22Rv1 (cell line): ENCODE results near the gene CHL1.

Experiments
- H3K27ac ChIP-seq: fragments of 450-650 bp; 2 replicates; pipeline ENCODE4 v1.5.1; 2017
- ZFX ChIP-seq: fragments of 450-650 bp; IDR thresholded peaks from 2 replicates; pipeline ENCODE4 v1.6.1; 2017; ENCODE audit warnings: antibody characterized with exemption, borderline replicate concordance
- TF ChIP-seq, protein P1 (sequence below): fragments of 450-650 bp; IDR thresholded peaks from 2 replicates; pipeline ENCODE4 v1.5.1; 2017; ENCODE audit warnings: mild to moderate bottlenecking

Gene CHL1

DNA sequence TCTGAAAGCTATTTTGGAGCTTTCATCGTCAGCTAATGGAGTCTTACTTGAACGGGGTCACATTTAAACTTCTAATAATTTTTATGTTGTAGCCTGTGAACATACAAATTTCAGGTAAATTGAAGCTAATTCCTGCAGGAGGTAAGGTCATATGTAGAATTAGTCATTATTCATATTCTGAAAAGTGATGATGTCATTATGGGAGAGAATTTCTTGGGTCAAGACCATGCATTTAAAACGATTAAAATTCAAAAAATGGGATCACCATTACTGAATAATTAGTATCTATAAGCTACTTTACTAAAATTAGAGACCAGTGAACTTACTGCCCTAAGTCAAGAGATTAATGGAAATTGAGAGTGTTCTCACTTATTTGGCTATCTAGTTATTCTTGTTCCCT lies 120.4 kb downstream of the CHL1 start:
- TF ChIP-seq, protein P1, sequence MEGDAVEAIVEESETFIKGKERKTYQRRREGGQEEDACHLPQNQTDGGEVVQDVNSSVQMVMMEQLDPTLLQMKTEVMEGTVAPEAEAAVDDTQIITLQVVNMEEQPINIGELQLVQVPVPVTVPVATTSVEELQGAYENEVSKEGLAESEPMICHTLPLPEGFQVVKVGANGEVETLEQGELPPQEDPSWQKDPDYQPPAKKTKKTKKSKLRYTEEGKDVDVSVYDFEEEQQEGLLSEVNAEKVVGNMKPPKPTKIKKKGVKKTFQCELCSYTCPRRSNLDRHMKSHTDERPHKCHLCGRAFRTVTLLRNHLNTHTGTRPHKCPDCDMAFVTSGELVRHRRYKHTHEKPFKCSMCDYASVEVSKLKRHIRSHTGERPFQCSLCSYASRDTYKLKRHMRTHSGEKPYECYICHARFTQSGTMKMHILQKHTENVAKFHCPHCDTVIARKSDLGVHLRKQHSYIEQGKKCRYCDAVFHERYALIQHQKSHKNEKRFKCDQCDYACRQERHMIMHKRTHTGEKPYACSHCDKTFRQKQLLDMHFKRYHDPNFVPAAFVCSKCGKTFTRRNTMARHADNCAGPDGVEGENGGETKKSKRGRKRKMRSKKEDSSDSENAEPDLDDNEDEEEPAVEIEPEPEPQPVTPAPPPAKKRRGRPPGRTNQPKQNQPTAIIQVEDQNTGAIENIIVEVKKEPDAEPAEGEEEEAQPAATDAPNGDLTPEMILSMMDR, result no peak
- TF ChIP-seq ZFX, result no peak
- H3K27ac ChIP-seq, result no peak overlapping the region

DNA sequence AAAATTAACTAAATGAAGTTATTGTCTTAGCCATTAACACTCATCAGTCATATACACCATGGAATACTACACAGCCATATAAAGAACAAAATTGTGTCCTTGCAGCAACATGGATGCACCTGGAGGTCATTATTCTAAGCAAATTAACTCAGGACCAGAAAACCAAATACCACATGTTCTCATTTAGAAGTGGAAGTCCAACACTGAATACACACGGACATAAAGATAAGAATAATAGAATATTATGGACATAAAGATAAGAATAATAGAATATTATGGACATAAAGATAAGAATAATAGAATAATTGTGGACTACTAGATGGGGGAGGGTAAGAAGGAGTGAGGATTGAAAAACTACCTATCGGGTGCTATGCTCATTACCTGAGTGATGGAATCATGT lies 122.3 kb downstream of the CHL1 start:
- no peak for TF ChIP-seq ZFX
- TF ChIP-seq, protein P1, result no peak
- H3K27ac ChIP-seq, result no peak overlapping the region

DNA sequence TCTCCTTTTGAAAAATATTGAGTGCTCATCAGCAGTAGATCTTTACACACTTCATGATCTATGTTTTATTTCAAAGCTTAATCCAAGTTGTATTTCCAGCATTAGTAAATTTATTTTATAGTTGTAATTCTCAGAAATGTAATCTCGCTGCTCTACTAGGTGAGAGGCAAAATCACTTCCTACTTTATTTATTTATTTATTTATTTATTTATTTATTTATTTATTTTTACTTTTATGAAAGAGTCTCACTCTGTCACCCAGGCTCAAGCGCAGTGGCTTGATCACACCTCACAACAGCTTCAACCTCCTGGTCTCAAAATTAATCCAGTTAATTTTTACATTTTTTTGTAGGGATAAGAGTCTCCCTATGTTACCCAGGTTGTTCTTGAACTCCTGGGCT lies 127.9 kb downstream of the CHL1 start:
- TF ChIP-seq ZFX, result no peak
- TF ChIP-seq, protein P1, result no peak

DNA sequence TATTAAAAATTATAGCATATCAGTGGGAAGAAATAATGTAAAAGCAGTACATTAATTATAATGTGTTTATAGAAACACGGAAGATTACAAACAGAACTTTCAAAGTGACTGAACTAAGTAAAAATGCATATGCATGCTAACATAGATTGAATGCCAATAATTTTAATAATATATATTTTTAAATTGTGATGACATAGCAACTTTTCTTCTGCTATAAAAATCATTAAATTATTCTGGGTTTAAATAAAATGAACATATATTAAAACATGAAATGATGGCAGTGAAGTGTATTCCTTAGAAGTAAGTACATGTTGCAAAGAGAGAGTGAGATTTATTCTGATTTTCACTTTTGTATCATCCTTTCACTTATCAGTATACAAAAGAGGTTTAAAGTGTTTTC lies 128.9 kb downstream of the CHL1 start:
- no peak for TF ChIP-seq ZFX
- TF ChIP-seq, protein P1, result no peak

More for the DNA sequence above, 127.9 kb downstream of the CHL1 start:
- H3K27ac ChIP-seq, result no peak overlapping the region

DNA sequence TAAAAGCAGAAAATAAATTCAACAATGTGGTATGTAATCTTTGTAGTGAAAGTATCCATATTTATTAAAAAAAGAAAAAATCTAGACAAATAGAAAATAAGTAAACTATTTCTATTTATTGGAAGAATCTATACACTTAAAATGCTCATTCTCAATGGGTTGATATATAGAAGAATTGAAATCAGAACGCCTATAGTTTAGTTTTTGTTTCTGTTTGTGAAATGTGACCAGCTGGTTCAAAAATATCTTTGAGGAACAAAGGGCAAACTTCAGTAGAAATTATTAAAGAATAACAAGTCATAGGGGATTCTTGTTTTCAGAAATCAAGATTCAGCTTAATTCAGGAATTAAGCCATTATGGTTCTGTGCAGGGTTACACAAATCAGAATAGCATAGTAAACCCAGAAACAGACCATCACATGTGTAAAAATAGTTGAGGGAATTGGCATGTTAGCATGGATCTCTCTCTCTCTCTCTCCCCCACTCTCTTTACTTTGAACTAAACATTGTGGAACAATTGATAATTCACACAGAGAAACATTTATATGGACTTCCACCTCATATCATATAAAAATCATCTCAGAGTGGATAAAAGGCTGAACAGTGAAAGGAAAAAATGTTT lies 134.0 kb downstream of the CHL1 start:
- no peak overlapping the region for H3K27ac ChIP-seq
- no peak for TF ChIP-seq ZFX
- TF ChIP-seq, protein P1, result no peak

More for the DNA sequence above, 128.9 kb downstream of the CHL1 start:
- no peak overlapping the region for H3K27ac ChIP-seq

DNA sequence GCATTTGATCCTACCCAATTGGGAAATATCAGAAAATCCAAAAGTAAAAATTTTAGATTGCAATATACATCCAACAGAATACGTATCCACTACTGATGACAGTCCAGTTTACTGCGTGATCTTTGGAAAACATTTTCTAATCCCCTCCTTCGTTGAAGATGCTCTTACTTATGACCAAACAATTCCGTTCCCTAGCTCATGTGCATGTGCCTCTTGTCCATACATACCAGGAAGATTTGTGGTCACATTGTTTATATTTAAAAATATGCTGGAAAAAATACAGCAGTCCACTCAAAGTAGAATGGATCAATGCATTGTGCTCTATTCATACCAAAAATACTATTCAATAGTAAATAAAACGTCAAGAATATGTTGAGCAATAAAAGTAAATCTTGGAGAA lies 135.3 kb downstream of the CHL1 start:
- no peak overlapping the region for H3K27ac ChIP-seq
- TF ChIP-seq, protein P1, result no peak
- no peak for TF ChIP-seq ZFX

DNA sequence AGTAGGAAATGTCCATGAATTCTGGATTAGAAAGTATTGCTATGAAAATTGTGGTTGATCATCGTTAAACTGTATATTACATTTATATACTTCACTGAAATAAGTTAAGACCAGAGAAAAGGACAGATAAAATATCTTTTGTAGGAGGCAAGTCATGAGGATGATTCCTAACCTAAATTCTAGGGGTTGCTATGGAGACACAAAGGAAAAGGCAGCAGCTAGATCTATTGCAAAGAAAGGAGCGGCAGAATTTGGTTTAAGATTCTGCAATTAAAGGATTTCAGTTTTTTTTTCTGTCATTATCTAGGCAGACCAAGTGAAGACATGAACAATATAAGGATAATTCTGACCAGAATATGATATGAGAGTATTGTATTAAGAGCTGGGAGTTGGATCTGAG lies 136.1 kb downstream of the CHL1 start:
- TF ChIP-seq, protein P1, result no peak
- TF ChIP-seq ZFX, result no peak
- H3K27ac ChIP-seq, result no peak overlapping the region
